GM19043 (cell line): Measurements from ENCODE around the gene GLB1L2.

ENCODE experiments used
- ATAC-seq: cut with Tn5 transposase; IDR thresholded peaks from one replicate; pipeline ENCODE4 v1.9.1; 2021; ENCODE audit warnings: low read depth; ENCODE audit not compliant: unreplicated experiment

The GLB1L2 gene

DNA sequence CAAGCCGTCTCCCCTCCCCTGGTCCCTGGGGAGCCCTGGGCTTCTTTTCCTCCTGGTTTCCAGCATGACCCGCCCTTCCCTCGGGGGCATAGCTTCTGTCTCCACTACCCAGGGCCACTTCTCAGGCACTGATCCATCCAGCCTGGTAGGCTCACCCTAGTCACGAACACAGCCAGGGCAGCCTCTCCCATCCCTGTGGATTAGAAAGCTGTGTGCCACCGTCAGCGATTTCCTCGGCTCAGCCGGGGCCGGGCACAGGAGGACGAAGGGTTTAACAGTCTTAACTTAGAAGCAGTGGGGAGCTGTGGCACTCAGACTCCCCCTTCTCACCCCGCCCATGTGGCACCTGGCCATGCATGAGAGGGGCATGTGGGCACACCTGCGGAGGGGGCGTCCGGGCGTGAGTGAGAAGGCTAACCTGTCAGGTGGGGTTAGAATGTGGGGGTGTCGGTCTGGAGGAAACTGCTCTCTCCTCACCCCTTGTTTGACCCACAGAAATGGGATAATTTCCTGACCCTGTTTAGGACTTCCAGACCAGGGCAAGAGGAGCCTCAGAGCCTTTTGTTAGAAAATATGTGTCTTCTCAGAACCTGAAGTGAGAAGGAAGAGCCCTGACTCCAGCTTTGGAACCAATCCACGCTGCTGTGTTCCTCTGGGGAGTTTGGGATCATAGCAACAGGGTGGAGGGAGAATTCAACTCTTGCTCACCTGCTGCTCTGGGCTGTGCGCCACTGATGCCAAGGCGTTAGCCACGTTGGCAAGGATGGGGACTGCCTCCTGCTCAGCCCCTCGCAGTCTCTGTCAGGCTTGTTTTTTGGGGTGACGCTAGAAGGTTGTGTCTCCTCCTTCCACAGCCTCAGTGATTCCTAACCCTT lies 14.6 kb downstream of the GLB1L2 start:
- ATAC-seq: no peak

DNA sequence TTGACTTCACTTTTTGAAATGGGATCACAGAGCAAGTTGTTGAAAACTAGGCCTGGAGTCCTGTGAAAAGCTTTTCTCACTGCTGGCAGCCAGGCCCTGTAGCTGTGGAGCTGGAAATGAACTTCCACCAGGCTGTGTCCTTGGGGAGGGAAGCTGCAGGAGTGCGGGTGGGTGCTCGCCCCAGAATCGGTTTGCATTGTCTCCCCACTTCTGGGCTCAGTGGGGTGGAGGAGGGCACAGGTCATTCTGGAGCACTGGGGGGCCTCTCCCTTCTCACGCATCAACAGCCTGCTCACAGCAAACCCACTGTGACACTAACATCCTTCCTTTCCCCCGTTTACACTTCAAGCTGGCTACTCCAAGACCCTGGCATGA lies 15.2 kb downstream of the GLB1L2 start:
- no peak for ATAC-seq

DNA sequence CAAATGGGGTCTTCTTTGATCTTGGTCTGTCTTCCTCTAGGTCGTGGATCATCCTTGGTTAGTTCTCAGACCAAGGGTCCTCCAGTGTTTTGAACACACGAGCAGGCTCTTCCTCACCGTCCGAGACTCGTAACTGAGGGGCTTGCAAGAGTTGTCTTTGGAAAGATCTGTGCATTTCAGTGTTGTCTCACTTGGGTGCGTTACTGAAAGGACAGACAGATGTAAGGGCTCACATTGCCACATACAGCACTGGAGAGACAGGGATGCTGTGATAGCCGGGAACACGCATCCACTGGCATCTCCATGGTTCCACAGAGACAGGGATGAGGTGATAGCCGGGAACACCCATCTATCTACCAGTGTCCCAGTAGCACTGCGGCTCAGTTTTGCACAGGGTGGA lies 15.7 kb downstream of the GLB1L2 start:
- no peak for ATAC-seq

DNA sequence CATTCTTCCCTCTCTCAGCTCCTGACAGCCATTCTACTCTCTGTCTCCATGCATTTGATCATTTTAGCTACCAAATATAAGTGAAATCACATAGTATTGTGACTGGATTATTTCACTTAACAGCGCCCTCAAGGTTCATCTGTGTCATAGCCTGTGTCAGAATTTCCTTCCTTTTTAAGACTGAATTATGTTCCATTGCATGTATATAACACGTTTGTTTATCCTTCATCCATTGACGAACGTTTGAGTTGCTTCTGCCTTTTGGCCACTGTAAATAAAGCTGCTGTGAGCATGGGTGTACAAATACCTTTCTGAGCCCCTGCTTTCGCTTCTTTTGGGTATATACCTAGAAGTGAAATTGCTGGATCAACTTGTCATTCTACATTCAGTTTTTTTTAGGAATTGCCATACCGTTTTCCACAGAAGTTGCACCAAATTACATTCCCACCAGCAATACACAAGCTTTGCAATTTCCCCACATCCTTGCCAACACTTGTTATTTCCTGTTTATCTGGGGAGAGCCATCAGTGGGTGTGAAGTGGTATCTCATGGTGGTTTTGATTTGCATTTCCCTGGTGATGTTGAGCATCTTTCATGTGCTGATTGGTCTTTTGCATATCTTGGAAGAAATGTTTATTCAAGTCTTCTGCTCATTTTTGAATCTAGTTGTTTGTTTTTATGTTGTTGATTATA lies 17.5 kb downstream of the GLB1L2 start:
- ATAC-seq: no peak

DNA sequence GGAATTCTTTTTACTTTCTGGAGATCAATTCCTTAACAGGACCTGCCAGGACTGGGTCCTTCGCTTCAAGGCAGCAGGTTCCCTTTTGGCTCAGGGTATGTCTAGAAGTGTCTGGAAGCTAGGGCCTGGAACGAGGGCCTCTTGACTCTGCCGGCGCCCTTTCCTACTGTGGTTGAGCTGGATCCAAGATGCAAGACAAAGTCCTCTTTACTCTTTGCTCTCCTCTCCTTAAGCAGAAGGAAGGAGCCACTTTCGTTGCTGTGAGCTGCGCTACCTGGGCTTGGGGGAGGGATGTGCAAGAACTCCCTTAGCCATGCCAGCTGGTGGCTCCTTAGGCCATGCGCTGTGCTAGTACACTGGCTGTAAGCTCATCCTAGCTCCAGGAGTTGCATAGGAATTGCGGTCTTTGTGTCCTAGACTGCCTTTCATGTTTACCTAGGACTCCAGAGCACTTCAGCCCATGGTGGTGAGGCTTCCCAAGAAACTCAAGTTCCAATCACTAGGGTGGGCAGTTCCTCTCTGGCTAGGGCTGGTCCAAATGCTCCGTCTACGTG lies 18.1 kb downstream of the GLB1L2 start:
- no peak for ATAC-seq

DNA sequence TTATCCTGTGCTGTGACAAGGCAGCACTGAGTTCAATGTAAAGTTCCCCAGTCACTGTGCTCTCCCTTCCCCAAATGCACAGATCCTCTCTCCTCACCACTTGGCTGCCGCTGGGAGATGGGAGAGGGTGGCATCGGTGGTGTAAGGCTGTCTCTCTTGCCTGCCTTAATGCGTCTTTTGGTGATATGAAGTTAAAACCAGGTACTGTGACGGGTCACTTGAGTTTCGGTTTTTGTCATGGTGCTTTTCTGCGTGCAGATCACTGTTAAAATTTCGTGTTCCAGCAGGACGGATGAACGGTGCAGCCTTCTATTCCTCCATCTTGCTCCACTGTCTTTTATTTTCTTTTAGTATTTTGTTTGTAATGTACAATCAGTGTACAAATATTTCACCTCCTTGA lies 18.6 kb downstream of the GLB1L2 start:
- no peak for ATAC-seq

DNA sequence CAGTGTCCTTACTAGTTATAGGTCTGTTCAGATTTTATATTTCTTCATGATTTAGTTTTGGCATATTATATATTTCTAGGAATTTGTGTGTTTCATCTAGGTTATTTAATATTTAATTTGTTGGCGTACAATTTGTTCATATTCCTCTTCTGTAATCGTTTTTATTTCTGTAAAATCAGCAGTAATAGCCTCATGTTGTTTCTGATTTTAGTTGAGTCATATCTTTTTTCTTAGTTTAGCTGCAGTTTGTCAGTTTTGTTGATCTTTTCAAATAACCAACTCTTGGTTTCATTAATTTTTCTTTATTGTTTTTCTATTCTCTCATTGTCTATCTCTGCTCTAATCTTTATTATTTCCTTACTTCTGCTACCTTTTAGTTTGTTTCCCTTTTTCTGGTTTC lies 20.3 kb downstream of the GLB1L2 start:
- no peak for ATAC-seq

DNA sequence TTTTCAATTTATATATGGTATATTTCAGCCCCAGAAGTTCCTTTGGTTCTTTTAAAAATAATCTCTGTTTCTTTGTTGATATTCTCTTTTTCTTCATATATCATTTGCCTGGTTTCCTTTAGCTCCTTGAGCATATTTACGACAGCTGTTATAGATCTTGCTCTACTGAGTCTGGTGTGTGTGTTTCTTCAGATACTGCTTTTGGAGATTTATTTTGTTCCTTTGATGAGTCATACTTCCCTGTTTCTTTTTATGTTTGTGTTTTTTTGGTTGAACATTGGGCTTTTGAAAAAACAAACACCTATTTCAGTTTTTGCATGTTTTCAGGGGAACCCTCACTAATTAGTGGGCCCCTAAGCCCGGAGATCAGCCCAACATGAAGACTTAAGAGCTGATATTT lies 23.3 kb downstream of the GLB1L2 start:
- no peak for ATAC-seq

DNA sequence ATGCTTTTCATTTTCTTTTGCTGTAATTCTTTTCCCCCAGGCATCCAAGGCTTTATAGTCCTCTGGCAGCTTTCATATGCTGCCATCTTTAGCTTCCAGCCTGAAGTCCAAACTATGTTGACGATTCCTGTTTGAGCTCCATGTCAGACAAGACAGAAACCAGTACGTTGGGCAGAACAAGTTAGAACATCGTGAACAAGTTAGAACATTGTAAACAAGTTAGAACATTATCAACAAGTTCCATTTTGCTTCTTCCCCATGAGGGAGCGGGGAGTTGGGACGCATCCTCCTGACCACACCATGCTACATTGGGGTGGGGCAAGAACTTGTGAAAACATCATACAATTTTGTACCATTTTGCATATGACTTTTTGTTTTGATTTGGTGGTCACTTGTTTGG lies 23.9 kb downstream of the GLB1L2 start:
- ATAC-seq: no peak

DNA sequence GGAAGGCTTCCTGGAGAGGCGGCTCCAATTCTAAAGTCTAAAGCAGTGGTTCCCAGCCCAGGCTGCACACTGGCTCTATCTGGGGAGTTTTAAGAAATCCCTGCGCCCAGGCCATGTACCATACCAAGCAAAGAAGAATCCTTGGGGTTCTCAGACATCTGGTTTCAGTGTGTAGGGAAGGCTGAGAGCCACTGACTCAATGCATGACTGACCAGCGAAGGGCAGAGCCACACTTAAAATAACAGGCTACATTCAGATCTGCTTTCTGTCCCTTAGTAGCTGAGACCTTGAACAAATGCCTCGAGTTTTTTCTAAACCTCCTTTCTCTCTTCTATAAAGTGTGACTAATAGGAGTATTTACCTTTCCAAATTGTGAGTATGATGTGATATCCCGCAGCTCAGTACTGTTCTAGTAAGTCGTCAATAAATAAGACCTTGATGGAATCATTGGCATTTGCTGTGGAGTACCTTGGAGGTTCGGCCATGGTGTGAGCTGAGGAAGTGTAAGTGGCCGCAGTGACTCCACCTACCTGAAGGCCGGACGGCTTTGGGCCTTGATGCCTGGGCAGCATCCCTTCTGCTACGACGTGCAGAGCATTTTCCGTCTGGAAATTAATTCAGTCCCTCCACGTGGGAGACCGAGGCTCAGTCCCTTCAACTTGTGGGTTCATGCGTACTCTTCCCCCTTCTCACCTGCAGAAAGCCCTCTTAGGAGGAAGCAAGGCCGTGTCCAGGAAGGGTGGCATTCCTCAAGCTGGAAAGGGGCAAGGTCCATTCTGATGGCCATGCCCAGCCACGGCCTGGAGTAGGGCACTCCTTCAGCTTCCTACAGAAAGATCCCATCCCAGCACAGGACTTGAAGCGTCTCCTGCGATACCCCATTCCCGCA lies 25.1 kb downstream of the GLB1L2 start:
- no peak for ATAC-seq

DNA sequence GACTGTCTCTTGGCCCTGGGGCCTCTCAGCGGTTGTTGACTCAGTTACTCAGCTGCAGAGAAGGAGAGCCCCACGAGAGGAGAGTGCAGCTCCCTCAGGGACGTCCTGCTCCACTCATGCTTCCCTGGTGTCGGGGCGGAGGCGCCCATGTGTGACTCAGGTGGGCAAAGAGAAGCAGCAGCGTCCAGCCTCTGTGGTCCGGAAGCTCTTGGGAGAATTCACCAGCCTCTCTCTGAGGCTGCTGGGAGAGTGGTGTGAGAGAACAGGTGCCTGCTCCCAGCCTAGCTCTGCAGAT lies 25.7 kb downstream of the GLB1L2 start:
- ATAC-seq: no peak

DNA sequence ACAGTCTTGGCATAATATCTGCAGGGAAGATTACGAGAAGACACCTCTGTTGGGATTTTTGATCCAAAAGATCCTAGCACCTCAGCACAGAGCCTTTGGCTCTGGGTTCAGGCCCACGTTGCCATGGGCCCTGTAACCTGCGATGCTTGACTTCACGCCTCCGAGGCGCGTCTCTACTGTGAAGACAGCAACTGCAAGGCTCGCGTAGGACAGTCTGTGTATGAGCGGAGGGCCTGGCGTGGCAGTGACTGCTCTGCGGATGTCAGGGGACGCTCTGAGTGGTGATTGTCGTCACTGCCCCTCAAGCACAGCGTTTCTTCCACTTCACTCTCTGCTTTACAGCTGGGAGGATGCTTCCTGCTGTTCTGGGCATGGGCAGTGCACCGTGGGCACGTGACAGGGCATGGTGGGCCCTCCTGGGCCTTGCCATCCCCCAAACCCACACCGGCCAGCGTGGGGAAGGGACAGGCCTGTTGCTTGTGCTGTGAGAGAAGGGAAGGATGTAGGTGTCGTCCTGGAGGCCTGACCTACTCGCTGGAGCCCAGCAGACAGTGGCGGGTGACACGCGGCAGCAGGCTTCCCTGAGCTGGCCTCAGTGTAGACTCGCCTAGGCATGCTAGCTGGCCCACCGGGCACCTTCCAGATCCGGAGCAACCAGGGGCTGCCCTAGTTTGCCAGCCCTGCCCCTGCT lies 26.5 kb downstream of the GLB1L2 start:
- no peak for ATAC-seq

DNA sequence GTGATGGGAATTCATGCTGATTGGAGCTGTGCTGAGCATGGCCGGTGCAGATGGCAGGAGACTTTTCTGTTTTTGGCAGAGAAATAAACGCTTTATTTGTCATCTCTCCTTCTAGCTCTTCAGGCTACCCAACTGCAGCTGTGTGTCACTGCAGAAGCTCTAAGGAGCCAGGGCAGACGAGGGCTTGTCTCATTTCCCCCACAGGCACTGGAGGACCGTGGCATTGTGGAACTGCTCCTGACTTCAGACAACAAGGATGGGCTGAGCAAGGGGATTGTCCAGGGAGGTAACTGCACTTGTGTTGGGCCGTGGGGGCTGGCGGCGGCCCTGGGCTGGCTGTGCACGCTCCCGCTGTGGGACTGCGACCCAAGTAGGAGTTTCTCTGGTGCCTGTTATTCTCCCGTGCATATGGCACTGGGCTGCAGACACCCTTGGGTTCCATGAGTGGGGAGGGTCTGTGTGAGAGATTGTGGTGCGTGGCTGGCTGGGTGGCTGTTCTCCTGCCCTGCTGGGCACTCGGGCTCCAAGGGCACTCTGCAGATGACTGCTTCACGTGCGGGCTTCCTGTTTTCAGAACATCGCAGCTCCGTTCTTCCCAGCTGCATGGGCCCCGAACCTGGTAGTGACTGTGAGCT lies 27.2 kb downstream of the GLB1L2 start:
- ATAC-seq: no peak

DNA sequence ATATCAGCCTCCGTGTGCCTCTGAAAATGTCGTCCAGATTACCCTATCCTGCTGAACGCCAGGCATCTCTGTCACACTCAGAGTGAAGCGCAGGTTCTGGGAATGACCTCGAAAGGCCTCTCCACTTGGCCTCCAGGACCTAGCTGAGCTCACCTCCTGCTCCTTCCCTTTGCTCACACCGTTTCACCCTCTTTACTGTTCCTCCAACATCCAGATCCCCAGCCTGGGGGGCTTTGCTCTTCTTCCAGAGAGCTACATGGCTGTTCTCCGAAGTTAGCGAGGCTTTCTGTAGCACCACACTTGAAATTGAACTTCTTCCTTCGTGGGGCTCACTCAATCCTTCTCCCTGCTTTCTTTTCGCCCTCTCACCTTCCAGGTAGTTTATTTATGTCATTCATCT lies 27.9 kb downstream of the GLB1L2 start:
- ATAC-seq: no peak

DNA sequence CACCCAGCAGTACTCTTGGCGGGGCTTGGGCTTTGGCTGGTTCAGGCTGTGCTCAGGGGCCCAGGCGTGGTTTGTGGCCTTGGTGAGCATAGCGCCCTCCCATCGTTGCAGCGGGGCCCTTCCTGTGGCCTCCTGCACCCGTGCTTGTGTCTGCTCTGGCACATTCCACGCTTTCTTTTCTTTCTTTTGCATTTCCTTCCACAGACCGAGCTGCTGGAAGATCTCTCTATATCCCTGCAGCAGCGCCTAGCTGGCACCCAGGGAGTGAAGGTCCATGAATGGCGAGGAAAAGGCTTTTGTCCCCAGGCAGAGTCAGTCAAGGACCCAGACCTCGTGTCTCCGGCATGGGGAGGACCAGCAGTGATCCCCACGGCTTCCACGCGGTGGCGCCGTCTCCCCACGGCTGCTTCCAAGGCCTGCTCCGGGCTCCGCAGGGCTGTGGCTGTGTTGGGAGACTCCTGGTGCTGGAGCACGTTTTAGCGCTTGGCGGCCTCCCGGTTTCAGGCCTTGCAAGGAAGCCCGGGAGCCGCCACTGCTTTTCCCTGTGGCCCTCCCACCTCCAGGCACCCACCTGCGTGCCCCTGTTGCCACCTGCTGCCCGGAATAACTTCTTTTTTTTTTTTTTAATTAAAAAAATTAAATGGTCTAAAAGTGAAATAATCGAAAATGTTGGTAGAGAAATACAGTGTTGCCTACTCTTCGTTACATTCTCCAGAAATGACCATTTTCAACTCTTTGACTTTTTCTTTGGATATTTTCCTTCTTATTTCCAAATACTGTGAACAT lies 28.5 kb downstream of the GLB1L2 start:
- ATAC-seq: no peak

DNA sequence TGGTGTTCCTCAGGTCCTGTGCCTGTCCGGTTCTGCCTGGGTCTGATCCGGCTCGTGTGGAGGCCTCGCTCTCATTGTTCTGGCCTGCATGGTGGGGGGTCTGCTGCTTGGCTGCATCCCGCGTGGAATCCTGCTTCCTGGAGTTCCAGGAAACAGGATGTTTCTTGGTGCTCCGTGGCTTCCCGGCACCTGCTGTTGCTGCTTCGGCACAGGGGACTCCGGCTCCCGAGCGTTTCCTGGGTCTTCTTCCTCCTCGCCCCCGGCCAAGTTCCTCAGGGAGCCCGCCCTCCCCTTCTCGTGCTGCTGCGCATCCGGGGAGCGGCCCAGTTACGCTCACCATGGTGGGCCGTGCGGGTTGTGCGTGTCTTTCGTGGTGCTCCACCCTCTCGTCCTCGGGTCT lies 29.9 kb downstream of the GLB1L2 start:
- ATAC-seq: no peak

DNA sequence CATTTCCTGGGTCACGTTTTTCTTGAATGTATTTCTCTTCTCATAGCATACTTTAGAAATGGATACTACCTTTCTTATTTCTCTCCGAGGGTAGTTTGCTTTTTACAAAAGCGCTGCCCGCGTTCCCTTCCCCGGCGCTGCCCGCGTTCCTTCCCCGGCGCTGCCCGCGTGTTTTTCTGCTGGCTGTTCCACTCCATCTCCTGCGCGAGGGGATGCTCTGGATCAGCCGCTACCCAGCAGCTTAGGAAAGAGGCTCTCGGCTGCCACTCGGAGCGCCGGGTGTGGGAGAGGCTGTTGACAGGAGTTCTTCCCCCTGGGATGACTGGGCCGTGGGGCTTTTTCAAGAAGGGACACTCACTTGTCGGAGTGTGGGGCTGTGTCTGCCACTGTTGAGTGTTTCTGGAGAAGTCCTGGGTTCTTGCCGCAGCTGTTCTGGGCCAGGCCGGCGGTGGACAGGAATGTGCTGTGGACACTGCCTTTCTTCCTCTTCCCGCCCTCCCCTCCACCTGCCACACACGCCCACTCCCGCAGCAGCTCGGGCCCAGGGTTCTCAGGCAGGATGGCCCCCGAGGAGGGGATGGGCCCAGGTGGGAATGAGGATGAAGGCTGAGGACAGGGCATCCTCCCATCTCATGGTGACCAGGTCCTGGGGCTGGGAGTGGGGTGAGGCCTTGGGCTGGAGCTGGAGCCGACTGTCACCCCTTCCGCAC lies 30.6 kb downstream of the GLB1L2 start:
- no peak for ATAC-seq

DNA sequence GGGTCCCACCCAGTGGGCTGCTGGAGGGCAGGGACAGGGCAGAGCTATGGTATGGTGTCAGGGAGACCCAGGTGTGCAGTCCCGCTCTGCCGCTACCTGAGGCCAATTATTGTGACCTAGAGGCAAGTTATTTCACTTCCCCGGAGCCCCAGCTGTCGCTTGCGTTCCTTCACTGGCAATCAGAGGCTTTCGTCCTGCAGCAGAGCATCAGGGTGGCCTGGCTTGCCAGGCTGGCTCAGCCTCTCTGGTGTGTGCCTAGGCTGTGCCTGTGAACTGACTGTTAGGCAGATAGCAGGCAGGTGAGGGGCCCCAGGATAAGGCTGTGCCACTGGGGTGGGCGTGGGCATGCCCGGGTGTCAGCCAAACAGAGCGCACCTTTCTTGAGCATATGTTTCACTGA lies 31.4 kb downstream of the GLB1L2 start:
- ATAC-seq: no peak

DNA sequence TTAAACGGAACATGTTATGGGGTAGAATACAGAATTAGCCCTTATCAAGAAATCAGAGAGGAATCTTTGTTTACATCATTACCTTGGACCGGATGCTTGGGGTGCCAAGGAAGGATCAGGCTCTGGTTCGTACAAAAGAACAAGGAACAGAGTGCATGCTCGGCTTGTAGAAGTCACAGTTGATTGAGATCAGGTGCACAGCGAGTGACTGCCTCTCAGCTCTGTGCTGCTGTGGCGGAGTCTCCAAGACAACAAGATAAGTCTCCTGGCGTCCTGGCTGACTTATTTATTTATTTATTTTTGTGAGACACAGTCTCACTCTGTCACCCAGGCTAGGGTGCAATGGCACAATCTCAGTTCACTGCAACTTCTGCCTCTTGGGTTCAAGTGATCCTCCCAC lies 31.8 kb downstream of the GLB1L2 start:
- ATAC-seq: no peak
